Measurements from ENCODE around the gene ATP1A2.

ATP1A2 gene

GRCh38 chr1:160093069-160093395 lies 22.5 kb upstream of the ATP1A2 start:
- no peak for TF ChIP-seq CTCF (IDR thresholded peaks at IDR 0.05)
- Histone ChIP-seq H3K4me2 (ENCODE audit: low read length) (no peak overlapping the region), H3K27me3 (ENCODE audit: control insufficient read depth, insufficient read depth, low read length) (no peaks in the 10 kb centered on the region), H3K9me3 (ENCODE audit: control insufficient read depth, low read length) (no peaks in the 10 kb centered on the region), H3K4me1 (no peaks in the 10 kb centered on the region), H2AFZ (no peak overlapping the region), H3K9ac (no peak overlapping the region), H3K27ac (no peak overlapping the region), H3K4me3 (ENCODE audit: low read depth, low read length) (no peak overlapping the region), H3K36me3 (ENCODE audit: control insufficient read depth, insufficient read depth, low read length) (no peaks in the 10 kb centered on the region), H3K79me2 (no peaks in the 10 kb centered on the region)

GRCh38 chr1:160093624-160094290 lies 21.8 kb upstream of the ATP1A2 start:
- Histone ChIP-seq H3K9ac (no peak overlapping the region), H3K4me2 (ENCODE audit: low read length) (no peak overlapping the region), H3K4me3 (ENCODE audit: low read depth, low read length) (no peak overlapping the region), H2AFZ (no peak overlapping the region), H3K9me3 (ENCODE audit: control insufficient read depth, low read length) (no peaks in the 10 kb centered on the region), H3K27ac (no peak overlapping the region), H3K4me1 (no peaks in the 10 kb centered on the region), H3K27me3 (ENCODE audit: control insufficient read depth, insufficient read depth, low read length) (no peaks in the 10 kb centered on the region), H3K36me3 (ENCODE audit: control insufficient read depth, insufficient read depth, low read length) (no peaks in the 10 kb centered on the region), H3K79me2 (no peaks in the 10 kb centered on the region)
- TF ChIP-seq CTCF (IDR thresholded peaks at IDR 0.05), result no peak

- Histone ChIP-seq H2AFZ (no peak overlapping the region), H3K4me1 (no peaks in the 10 kb centered on the region), H3K79me2 (no peaks in the 10 kb centered on the region), H3K4me2 (ENCODE audit: low read length) (no peak overlapping the region), H3K36me3 (ENCODE audit: control insufficient read depth, insufficient read depth, low read length) (no peaks in the 10 kb centered on the region), H3K27me3 (ENCODE audit: control insufficient read depth, insufficient read depth, low read length) (no peaks in the 10 kb centered on the region), H3K4me3 (ENCODE audit: low read depth, low read length) (no peak overlapping the region), H3K9ac (no peak overlapping the region), H3K9me3 (ENCODE audit: control insufficient read depth, low read length) (no peaks in the 10 kb centered on the region), H3K27ac (no peak overlapping the region)
- TF ChIP-seq CTCF (IDR thresholded peaks at IDR 0.05), result no peak
Measured at GRCh38 chr1:160094291-160094625, 21.3 kb upstream of the ATP1A2 start.

GRCh38 chr1:160094806-160095205 lies 20.8 kb upstream of the ATP1A2 start:
- H3K27me3 ChIP-seq (ENCODE audit: control insufficient read depth, insufficient read depth, low read length), result no peaks in the 10 kb centered on the region
- no peak for TF ChIP-seq CTCF (IDR thresholded peaks at IDR 0.05)

GRCh38 chr1:160095382-160096105 lies 20.0 kb upstream of the ATP1A2 start:
- H3K9ac ChIP-seq, result no peak overlapping the region
- no peak overlapping the region for H3K4me3 ChIP-seq (ENCODE audit: low read depth, low read length)
- H3K27me3 ChIP-seq (ENCODE audit: control insufficient read depth, insufficient read depth, low read length), result no peaks in the 10 kb centered on the region
- no peaks in the 10 kb centered on the region for H3K4me1 ChIP-seq
- H3K27ac ChIP-seq, result no peak overlapping the region
- no peaks in the 10 kb centered on the region for H3K9me3 ChIP-seq (ENCODE audit: control insufficient read depth, low read length)
- no peaks in the 10 kb centered on the region for H3K36me3 ChIP-seq (ENCODE audit: control insufficient read depth, insufficient read depth, low read length)
- H2AFZ ChIP-seq, result no peak overlapping the region
- no peaks in the 10 kb centered on the region for H3K79me2 ChIP-seq
- no peak for TF ChIP-seq CTCF (IDR thresholded peaks at IDR 0.05)
- no peak overlapping the region for H3K4me2 ChIP-seq (ENCODE audit: low read length)

More at GRCh38 chr1:160094806-160095205, 20.8 kb upstream of the ATP1A2 start:
- Histone ChIP-seq H2AFZ (no peak overlapping the region), H3K4me2 (ENCODE audit: low read length) (no peak overlapping the region), H3K4me1 (no peaks in the 10 kb centered on the region), H3K36me3 (ENCODE audit: control insufficient read depth, insufficient read depth, low read length) (no peaks in the 10 kb centered on the region), H3K9ac (no peak overlapping the region), H3K27ac (no peak overlapping the region), H3K4me3 (ENCODE audit: low read depth, low read length) (no peak overlapping the region), H3K9me3 (ENCODE audit: control insufficient read depth, low read length) (no peaks in the 10 kb centered on the region), H3K79me2 (no peaks in the 10 kb centered on the region)
